MM.1S (cell line): ENCODE data around the gene LRRC1.

ENCODE experiments used
- DNase-seq: peaks from one replicate; pipeline ENCODE4 v3.0.0-alpha.2; 2015
- H2AFZ ChIP-seq: fragments of 300-600 bp; sonication (generic); 2 replicates; pipeline ENCODE4 v1.6.0; 2016; ENCODE audit warnings: antibody characterized with exemption, low read length
- H3F3A ChIP-seq: fragments of 300-600 bp; sonication (generic); 2 replicates; pipeline ENCODE4 v1.6.1; 2016; ENCODE audit warnings: mild to moderate bottlenecking, antibody characterized with exemption, low read length, moderate library complexity, mixed read lengths; ENCODE audit not compliant: insufficient read depth
- H3K27ac ChIP-seq: fragments of 300-600 bp; sonication (generic); 2 replicates; pipeline ENCODE4 v1.5.1; 2016; ENCODE audit warnings: mild to moderate bottlenecking, low read length
- H3K27me3 ChIP-seq: fragments of 300-600 bp; sonication (generic); replicated peaks from 2 replicates; pipeline ENCODE4 v1.6.0; 2016; ENCODE audit warnings: low read length; ENCODE audit not compliant: insufficient read depth
- H3K36me3 ChIP-seq: fragments of 300-600 bp; sonication (generic); replicated peaks from 2 replicates; pipeline ENCODE4 v1.6.1; 2016; ENCODE audit warnings: mild to moderate bottlenecking, low read length, mixed read lengths; ENCODE audit not compliant: insufficient read depth
- H3K4me1 ChIP-seq: fragments of 300-600 bp; sonication (generic); 2 replicates; pipeline ENCODE4 v1.6.1; 2016; ENCODE audit warnings: low read length, mixed read lengths
- H3K4me2 ChIP-seq: fragments of 300-600 bp; sonication (generic); 2 replicates; pipeline ENCODE4 v1.6.0; 2016; ENCODE audit warnings: low read depth, low read length
- H3K4me3 ChIP-seq: fragments of 300-600 bp; sonication (generic); 2 replicates; pipeline ENCODE4 v1.5.1; 2016; ENCODE audit warnings: low read length, mixed read lengths
- H3K79me2 ChIP-seq: fragments of 300-600 bp; sonication (generic); 2 replicates; pipeline ENCODE4 v1.6.1; 2016; ENCODE audit warnings: mixed run types, low read length, mixed read lengths
- H3K9ac ChIP-seq: fragments of 300-600 bp; sonication (generic); 2 replicates; pipeline ENCODE4 v1.6.1; 2016; ENCODE audit warnings: low read length, mixed read lengths
- H3K9me2 ChIP-seq: fragments of 300-600 bp; sonication (generic); replicated peaks from 2 replicates; pipeline ENCODE4 v1.6.1; 2016; ENCODE audit warnings: mild to moderate bottlenecking, low read length, mixed read lengths; ENCODE audit not compliant: insufficient read depth
- H3K9me3 ChIP-seq: fragments of 300-600 bp; sonication (generic); replicated peaks from 2 replicates; pipeline ENCODE4 v1.6.1; 2016; ENCODE audit warnings: mild to moderate bottlenecking, low read length, mixed read lengths; ENCODE audit not compliant: insufficient read depth
- H4K20me1 ChIP-seq: fragments of 300-600 bp; sonication (generic); 2 replicates; pipeline ENCODE4 v1.6.1; 2016; ENCODE audit warnings: mild to moderate bottlenecking, low read length, moderate library complexity, mixed read lengths; ENCODE audit not compliant: insufficient read depth
- EZH2 ChIP-seq: fragments of 300-600 bp; sonication (generic); optimal IDR thresholded peaks from 2 replicates; pipeline ENCODE3; 2017; ENCODE audit warnings: low read depth, mild to moderate bottlenecking, antibody characterized with exemption, low read length, mixed read lengths
- EZH2phosphoT487 ChIP-seq: fragments of 300-600 bp; sonication (generic); IDR thresholded peaks from 2 replicates; pipeline ENCODE4 v1.6.1; 2018; ENCODE audit warnings: antibody characterized with exemption, low read length
- TF ChIP-seq, protein P1 (sequence below): fragments of 300-600 bp; sonication (generic); IDR thresholded peaks from 2 replicates; pipeline ENCODE4 v1.5.1; 2016; ENCODE audit warnings: antibody characterized with exemption, low read length, mixed read lengths

LRRC1 gene

GRCh38 chr6:53768636-53769035 is 26.2 kb upstream of the LRRC1 start:
- Histone ChIP-seq H2AFZ (no peak overlapping the region), H3F3A (no peaks in the 10 kb centered on the region), H3K4me1 (no peaks in the 10 kb centered on the region), H3K9me3 (no peaks in the 10 kb centered on the region), H3K27me3 (no peaks in the 10 kb centered on the region), H4K20me1 (no peaks in the 10 kb centered on the region), H3K36me3 (no peaks in the 10 kb centered on the region), H3K4me2 (no peak overlapping the region), H3K9me2 (no peaks in the 10 kb centered on the region), H3K9ac (no peak overlapping the region), H3K4me3 (no peak overlapping the region), H3K27ac (no peak overlapping the region), H3K79me2 (no peaks in the 10 kb centered on the region)
- DNase-seq: no peak
- TF ChIP-seq, protein P1, sequence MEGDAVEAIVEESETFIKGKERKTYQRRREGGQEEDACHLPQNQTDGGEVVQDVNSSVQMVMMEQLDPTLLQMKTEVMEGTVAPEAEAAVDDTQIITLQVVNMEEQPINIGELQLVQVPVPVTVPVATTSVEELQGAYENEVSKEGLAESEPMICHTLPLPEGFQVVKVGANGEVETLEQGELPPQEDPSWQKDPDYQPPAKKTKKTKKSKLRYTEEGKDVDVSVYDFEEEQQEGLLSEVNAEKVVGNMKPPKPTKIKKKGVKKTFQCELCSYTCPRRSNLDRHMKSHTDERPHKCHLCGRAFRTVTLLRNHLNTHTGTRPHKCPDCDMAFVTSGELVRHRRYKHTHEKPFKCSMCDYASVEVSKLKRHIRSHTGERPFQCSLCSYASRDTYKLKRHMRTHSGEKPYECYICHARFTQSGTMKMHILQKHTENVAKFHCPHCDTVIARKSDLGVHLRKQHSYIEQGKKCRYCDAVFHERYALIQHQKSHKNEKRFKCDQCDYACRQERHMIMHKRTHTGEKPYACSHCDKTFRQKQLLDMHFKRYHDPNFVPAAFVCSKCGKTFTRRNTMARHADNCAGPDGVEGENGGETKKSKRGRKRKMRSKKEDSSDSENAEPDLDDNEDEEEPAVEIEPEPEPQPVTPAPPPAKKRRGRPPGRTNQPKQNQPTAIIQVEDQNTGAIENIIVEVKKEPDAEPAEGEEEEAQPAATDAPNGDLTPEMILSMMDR: no peak
- TF ChIP-seq EZH2phosphoT487 (no peak), EZH2 (no peak)

- no peak overlapping the region for H2AFZ ChIP-seq
- H3K27ac ChIP-seq: no peak overlapping the region
- no peaks in the 10 kb centered on the region for H3F3A ChIP-seq
- no peak overlapping the region for H3K9ac ChIP-seq
- H3K4me2 ChIP-seq: no peak overlapping the region
- H3K79me2 ChIP-seq: no peaks in the 10 kb centered on the region
- no peak for DNase-seq
- H3K4me1 ChIP-seq: no peaks in the 10 kb centered on the region
- no peaks in the 10 kb centered on the region for H3K9me2 ChIP-seq
- no peaks in the 10 kb centered on the region for H3K36me3 ChIP-seq
- H3K27me3 ChIP-seq: no peaks in the 10 kb centered on the region
- TF ChIP-seq, protein P1: no peak
- no peak for TF ChIP-seq EZH2
- no peak for TF ChIP-seq EZH2phosphoT487
- H4K20me1 ChIP-seq: no peaks in the 10 kb centered on the region
- no peak overlapping the region for H3K4me3 ChIP-seq
- H3K9me3 ChIP-seq: no peaks in the 10 kb centered on the region
Measured at GRCh38 chr6:53770780-53771249, 24.0 kb upstream of the LRRC1 start.

GRCh38 chr6:53771785-53772624 is 22.8 kb upstream of the LRRC1 start:
- no peaks in the 10 kb centered on the region for H3K79me2 ChIP-seq
- no peaks in the 10 kb centered on the region for H3K4me1 ChIP-seq
- H3K9me2 ChIP-seq: no peaks in the 10 kb centered on the region
- no peaks in the 10 kb centered on the region for H4K20me1 ChIP-seq
- no peak overlapping the region for H3K27ac ChIP-seq
- TF ChIP-seq, protein P1: no peak
- TF ChIP-seq EZH2 (no peak), EZH2phosphoT487 (no peak)
- H3K9me3 ChIP-seq: no peaks in the 10 kb centered on the region
- no peak overlapping the region for H3K4me3 ChIP-seq
- H3K9ac ChIP-seq: no peak overlapping the region
- H3K4me2 ChIP-seq: no peak overlapping the region
- no peaks in the 10 kb centered on the region for H3K36me3 ChIP-seq
- H3K27me3 ChIP-seq: no peaks in the 10 kb centered on the region
- no peaks in the 10 kb centered on the region for H3F3A ChIP-seq
- no peak for DNase-seq
- no peak overlapping the region for H2AFZ ChIP-seq
